ENCODE measurements around the gene SWI5. TPM values are rescaled to one million over a fixed set of nuclear protein-coding genes. Genes with fewer than 3 reads are reported as not detected.

Gene SWI5
- total RNA-seq, 1 donor from 2014 or later, result 20.7 TPM

DNA sequence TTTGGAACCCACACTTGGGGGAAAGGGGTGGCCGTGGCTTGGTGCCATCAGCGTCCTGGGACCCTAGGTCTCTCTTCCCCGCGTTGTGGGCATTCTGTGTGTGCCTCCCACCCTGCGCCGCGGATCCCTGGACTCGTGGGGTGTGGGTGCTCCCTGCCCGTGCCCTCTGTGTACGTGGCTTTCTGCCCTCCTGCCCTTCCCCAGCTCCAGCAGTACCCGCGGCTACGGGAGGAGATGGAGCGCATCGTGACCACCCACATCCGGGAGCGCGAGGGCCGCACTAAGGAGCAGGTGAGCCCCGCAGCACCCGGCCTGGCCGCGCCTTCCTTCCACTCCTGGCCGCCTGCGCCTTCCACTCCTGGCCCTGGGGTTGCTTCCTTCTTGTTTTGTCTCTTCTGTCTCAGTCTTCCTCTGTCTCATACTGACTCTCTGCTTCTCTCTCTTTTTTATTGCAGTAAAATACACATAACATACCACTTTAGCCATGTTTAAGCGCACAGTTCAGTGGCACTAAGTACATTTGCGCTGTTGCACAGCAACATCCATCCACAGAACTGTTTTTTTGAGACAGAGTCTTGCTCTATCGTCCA is 42.2 kb upstream of the SWI5 start:
- Mint-ChIP-seq H3K4me1 (peaks cover 5% of the 10 kb centered on the region), H3K4me3 (no peak overlapping the region), H3K27ac (ENCODE audit: unreplicated experiment) (no peak overlapping the region), H3K36me3 (ENCODE audit: low read depth) (peaks cover 5% of the 10 kb centered on the region), H3K9me3 (no peaks in the 10 kb centered on the region), H3K27me3 (ENCODE audit: low read depth) (no peaks in the 10 kb centered on the region)
- DNase-seq (ENCODE audit: low read depth, low spot score), result no peak
- TF ChIP-seq, protein P1, sequence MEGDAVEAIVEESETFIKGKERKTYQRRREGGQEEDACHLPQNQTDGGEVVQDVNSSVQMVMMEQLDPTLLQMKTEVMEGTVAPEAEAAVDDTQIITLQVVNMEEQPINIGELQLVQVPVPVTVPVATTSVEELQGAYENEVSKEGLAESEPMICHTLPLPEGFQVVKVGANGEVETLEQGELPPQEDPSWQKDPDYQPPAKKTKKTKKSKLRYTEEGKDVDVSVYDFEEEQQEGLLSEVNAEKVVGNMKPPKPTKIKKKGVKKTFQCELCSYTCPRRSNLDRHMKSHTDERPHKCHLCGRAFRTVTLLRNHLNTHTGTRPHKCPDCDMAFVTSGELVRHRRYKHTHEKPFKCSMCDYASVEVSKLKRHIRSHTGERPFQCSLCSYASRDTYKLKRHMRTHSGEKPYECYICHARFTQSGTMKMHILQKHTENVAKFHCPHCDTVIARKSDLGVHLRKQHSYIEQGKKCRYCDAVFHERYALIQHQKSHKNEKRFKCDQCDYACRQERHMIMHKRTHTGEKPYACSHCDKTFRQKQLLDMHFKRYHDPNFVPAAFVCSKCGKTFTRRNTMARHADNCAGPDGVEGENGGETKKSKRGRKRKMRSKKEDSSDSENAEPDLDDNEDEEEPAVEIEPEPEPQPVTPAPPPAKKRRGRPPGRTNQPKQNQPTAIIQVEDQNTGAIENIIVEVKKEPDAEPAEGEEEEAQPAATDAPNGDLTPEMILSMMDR (conservative IDR thresholded peaks at IDR 0.05), result no peak

DNA sequence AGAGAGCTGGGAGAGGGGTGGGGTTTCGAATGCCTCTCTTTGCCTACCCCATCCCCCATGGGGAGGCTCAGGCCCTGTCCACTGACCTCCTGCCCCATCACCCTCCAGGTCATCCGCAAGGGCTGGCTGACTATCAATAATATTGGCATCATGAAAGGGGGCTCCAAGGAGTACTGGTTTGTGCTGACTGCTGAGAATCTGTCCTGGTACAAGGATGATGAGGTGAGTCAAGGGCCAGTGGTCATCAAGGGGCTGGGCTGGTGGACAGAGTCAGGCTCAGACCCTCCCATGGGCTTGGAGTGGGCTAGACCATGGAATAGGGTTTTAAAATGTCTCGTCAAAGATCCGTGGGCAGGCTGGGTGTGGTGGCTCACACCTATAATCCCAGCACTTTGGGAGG is 34.0 kb upstream of the SWI5 start:
- H3K4me3 Mint-ChIP-seq, result no peak overlapping the region
- H3K9me3 Mint-ChIP-seq, result no peaks in the 10 kb centered on the region
- H3K36me3 Mint-ChIP-seq (ENCODE audit: low read depth), result peaks cover 3% of the 10 kb centered on the region
- no peaks in the 10 kb centered on the region for H3K27me3 Mint-ChIP-seq (ENCODE audit: low read depth)
- peaks cover 47% of the 10 kb centered on the region for H3K4me1 Mint-ChIP-seq
- no peak overlapping the region for H3K27ac Mint-ChIP-seq (ENCODE audit: unreplicated experiment)
- no peak for DNase-seq (ENCODE audit: low read depth, low spot score)
- TF ChIP-seq, protein P1 (conservative IDR thresholded peaks at IDR 0.05), result no peak

DNA sequence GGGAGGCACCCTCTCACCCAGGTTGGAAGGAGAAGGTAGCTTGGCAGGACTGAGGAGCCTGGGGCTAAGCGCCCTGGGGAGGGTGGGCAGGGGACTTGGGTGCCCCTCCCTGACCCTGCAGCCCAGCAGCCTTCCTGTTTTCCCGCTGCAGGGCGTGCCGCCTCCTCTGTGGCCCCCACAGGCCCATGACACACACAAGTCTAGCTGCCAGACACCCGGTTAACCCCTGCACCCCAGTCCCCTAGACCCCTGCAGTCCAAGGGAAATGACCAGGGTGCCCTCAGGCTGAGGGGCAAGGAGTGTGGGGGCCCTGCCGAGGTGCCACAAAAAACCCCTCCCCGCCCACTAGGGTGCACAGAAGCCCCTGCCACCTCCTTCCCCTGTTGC is 33.3 kb upstream of the SWI5 start:
- Mint-ChIP-seq H3K36me3 (ENCODE audit: low read depth) (peaks cover 3% of the 10 kb centered on the region), H3K4me3 (no peak overlapping the region), H3K27me3 (ENCODE audit: low read depth) (no peaks in the 10 kb centered on the region), H3K9me3 (no peaks in the 10 kb centered on the region), H3K4me1 (peaks cover 52% of the 10 kb centered on the region), H3K27ac (ENCODE audit: unreplicated experiment) (no peak overlapping the region)
- TF ChIP-seq, protein P1 (conservative IDR thresholded peaks at IDR 0.05), result no peak
- no peak for DNase-seq (ENCODE audit: low read depth, low spot score)

DNA sequence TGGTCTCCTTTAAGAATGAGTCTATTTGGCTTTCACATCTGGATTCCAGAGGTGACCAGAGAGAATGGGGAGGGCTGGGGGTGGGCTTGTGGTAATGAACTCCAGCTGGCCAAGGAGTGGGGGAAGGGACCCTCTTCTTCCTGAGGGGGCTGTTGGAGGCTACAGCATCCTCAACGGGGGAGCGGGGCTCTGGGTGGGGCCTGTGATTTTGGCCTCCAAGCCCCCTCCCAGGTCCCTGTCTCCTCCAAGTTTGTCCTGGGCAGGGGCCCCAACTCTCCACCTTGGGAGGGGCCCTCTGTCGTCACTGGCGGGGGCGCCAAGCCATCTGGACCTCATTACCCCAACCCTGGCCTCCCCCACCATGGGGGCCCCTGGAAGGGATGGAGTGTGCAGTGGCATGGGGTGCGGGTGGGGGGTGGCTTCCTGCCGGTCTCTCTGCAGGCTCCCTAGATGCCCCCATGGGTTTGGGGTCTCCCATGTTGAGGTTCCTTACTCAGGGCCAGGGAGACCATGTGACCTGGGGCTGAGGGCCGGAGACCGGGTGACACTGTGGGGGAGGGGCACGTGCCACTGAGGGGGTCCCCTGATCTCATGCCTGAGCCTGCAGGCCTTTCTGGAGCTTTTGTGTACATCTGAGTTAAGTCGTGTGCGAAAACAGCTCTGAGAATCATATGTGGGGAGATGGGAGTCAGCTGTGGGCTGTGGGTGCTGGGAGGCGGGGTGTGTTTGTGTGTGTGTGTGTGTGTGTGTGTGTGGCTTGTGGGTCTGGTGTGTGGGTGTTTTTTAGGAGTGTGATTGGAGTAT is 32.7 kb upstream of the SWI5 start:
- TF ChIP-seq, protein P1 (conservative IDR thresholded peaks at IDR 0.05), result no peak
- H3K27me3 Mint-ChIP-seq (ENCODE audit: low read depth), result no peaks in the 10 kb centered on the region
- H3K4me3 Mint-ChIP-seq, result peak overlapping the region; percentile 28
- H3K36me3 Mint-ChIP-seq (ENCODE audit: low read depth), result peaks cover 3% of the 10 kb centered on the region
- no peak for DNase-seq (ENCODE audit: low read depth, low spot score)
- peaks cover 52% of the 10 kb centered on the region for H3K4me1 Mint-ChIP-seq
- H3K27ac Mint-ChIP-seq (ENCODE audit: unreplicated experiment), result peak overlapping the region; percentile 38
- no peaks in the 10 kb centered on the region for H3K9me3 Mint-ChIP-seq

DNA sequence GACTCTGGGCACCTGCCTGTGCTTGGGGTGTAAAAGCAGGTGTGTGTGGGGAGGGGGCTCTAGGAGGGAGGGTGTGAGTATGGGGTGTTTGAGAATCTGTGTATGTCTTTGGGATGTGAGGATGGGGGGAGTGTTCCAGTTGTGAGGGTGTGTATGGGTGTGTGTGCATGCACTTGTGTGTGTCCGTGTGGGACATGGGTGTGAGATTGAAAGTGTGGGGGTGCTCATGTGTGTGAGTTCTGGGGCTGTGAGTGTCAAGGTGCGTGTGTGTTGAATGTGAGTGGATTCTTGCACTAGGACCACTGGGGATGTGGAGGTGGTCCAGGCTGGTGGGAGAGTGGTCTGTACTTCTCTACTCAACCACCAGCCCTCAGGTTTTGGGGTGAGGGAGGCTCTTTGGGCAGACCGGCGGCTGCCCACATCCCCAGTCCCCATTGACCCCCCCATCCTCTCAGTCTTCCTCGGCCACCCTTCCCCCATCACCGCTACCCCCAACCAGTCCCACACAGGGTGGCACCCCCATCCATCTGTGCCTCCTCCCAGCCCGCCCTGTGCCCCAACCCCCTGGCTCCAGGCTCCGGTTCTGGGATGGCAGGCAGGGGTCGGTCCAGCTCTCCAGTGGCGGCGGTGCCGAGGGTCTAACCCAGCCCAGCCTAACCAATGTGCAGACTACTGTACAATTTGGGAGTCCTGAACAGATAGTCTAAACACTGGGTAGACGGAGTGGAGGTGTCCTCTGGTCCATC is 31.8 kb upstream of the SWI5 start:
- Mint-ChIP-seq H3K4me3 (peak overlapping the region; percentile 54), H3K27ac (ENCODE audit: unreplicated experiment) (peak overlapping the region; percentile 93), H3K9me3 (no peaks in the 10 kb centered on the region), H3K27me3 (ENCODE audit: low read depth) (no peaks in the 10 kb centered on the region), H3K36me3 (ENCODE audit: low read depth) (peaks cover 2% of the 10 kb centered on the region), H3K4me1 (peaks cover 47% of the 10 kb centered on the region)
- TF ChIP-seq, protein P1 (conservative IDR thresholded peaks at IDR 0.05), result no peak
- DNase-seq (ENCODE audit: low read depth, low spot score), result no peak

All from neural crest cell (in vitro differentiated cells).